Fibroblast of villous mesenchyme (primary cell): ENCODE measurements around the gene DEPP1. TPM values are rescaled to one million over a fixed set of nuclear protein-coding genes. Genes with fewer than 3 reads are reported as not detected.

Experiments
- DNase-seq: peaks from one replicate; pipeline ENCODE4 v3.0.0-alpha.2; 2010; ENCODE audit warnings: low read depth
- H3K4me3 ChIP-seq: 2 replicates; pipeline ENCODE4 v1.5.1; 2011; ENCODE audit warnings: low read depth, mild to moderate bottlenecking, low read length
- CTCF ChIP-seq: IDR thresholded peaks from 2 replicates; pipeline ENCODE4 v1.5.1; 2012; ENCODE audit warnings: low read depth, mild to moderate bottlenecking, low read length; ENCODE audit not compliant: insufficient read depth
- total RNA-seq: library from RNA; depleted of rRNA; stranded (reverse); fragments of >200 nt; gene quantifications from 2 replicates; pipeline ENCODE4 v1.2.3, GENCODE V29; 2012

DEPP1 gene
- total RNA-seq, 1 donor = 29.8 TPM

DNA sequence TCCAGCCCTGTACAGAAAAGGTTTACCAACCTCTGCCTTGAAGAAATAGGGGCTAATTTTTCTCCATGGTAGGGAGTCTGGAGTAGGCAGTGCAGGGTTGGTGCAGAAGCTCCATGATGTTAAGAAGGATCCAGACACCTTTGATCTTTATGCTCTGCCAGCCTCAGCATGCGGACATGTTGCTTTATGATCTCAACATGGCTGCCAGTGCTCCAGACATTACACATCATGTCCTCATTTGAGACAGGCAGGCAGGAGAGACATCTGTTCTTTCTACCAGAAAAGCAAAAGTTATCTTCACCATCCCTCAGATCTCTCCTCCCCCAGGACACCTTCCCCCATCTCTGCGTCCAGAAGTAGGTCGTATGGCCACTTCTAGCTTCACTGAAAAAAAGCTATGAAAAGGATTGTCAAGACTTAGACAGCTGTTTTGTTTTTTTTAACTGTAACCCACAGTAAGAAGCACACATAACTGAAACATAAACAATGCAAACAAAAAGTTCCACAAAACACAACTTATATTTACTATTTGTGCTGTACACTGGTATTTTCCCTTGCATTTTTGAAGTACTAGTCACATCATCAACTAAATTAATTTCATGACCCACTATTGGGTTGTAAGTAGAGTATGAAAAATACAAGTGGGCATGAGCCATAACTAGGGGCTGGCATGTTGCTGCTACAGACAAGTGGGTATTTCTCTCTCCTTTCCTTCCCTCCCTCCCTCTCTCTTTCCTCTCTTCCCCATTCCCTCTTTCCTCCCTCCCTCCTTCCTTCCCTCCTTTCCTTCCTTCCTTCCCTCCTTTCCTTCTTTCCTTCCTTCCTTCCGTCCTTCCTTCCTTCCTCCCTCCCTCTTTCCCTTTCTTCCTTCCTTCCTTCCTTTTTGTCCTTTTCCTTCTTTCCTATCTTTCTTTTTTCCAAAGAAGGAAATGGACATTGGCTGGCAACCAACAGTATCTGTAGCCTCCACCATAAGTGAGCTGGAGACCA is 21.6 kb downstream of the DEPP1 start:
- peak; percentile 73 for DNase-seq
- TF ChIP-seq CTCF = no peak
- no peak overlapping the region for H3K4me3 ChIP-seq

- no peak for DNase-seq
- TF ChIP-seq CTCF = no peak
These were observed 22.4 kb downstream of the DEPP1 start for GRCh38 chr10:44956226-44956625.

GRCh38 chr10:44955413-44956070 is 23.1 kb downstream of the DEPP1 start:
- no peak for DNase-seq
- no peak overlapping the region for H3K4me3 ChIP-seq
- TF ChIP-seq CTCF = no peak

More at GRCh38 chr10:44956226-44956625, 22.4 kb downstream of the DEPP1 start:
- no peak overlapping the region for H3K4me3 ChIP-seq

DNA sequence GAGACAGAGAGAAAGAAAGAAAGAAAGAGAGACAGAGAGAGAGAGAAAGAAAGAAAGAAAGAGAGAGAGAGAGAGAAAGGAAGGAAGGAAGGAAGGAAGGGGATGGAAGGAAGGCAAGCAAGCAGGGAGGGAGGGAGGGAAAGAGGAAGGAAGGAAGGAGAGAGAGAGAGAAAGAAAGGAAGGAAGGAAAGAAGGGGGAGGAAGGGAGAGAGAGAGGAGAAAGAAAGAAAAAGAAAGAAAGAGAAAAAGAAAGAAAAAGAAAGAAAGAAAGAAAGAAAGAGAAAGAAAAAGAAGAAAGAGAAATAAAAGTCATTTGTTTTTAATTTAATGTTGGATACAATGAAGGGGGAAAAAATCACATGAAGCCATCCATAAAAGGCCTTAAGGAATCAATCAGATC is 23.6 kb downstream of the DEPP1 start:
- no peak for TF ChIP-seq CTCF
- DNase-seq = no peak
- H3K4me3 ChIP-seq = no peak overlapping the region

- no peak for DNase-seq
- no peak overlapping the region for H3K4me3 ChIP-seq
- no peak for TF ChIP-seq CTCF
These were observed 24.6 kb downstream of the DEPP1 start for GRCh38 chr10:44954042-44954441.

DNA sequence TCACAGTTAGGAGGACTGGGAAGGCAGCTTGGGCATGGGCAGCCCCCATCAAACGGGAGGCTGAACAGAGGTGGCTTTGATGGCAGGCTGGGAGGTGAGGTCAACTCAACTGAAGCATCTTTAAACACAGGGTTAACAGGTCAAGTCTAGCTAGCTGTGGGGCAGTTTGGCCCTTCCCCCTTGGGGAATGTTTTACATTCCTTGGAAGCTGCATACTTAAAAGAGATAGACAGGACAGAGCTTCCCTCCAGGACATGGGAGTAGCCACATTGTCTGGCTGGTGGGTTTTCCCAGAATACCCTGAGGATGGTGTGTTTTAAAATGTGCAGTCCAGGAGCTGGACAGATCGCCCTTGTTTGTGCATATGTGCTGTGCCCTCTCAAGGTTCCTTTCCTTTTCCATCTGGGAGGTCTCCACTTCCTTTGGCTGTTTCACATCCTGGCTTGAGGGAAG is 25.8 kb downstream of the DEPP1 start:
- DNase-seq = no peak
- no peak overlapping the region for H3K4me3 ChIP-seq
- TF ChIP-seq CTCF = no peak
